NCI-H1694 (cell line): ENCODE results near the gene ARHGEF35.
"Not testable (repeated sequence)": the region's sequence is repeated elsewhere in the genome, so short reads cannot be mapped to it uniquely, and the experiment has no call there.

Experiments used
- DNase-seq: peaks from one replicate; lab custom pipeline; 2025; lab: John Stamatoyannopoulos, UW

ARHGEF35 gene

DNA sequence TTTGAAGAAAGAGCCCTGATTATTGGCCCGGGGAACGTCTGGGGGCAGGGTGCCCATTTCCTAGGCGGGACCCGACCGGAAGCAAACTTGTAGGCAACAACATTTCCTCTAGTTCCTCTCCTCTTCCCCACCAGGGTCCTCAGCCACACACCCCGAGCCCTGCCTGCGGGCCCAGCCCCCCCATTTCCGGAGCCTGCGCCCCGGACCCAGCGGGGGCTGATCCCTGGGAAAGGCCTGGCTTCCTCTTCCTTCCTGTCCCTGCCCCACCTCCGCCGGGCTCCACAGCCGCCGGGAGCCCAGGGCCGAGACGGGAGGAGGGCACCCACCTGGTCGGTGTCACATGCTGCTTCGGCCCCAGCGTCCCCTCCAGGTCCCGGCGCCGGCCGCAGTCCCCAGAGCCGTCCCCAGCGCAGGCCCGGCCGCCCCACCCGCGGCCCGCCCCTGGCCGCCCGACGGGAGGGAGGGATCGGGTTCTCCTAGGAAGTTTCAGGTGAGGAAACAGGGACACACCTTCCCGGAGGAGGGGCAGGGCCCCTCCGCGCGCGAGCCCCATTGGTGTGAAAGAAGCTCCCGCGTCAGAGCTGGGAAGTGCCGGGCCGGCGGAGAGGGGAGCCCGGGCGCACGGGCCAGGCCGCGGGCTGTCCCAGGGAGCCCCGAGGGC lies at the start of gene ARHGEF35:
Gene ARHGEF35, minus strand, starts transcription at position 622 of the 661 bp plus-strand sequence. CDS start 7,450 bp downstream, outside the sequence.
- not testable (repeated sequence) for DNase-seq

DNA sequence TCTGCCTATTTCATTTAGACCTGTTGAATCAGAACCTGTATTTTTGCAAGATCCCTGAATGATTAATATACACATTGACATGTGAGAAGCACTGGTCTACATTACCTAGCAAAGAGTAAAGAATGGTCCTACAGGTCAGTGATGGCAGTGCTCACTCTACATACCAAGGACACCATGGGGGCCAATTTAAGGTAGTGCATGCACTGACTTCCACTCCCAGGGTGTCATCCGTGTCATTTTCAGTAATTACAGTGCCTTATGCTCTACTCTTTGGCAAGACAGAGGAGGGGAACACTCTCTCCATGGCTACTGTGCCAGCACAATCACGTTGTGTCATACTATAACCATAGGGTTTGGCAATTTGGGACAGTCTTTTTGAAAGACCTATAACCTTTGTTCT lies 49.7 kb upstream of the ARHGEF35 start:
- DNase-seq = not testable (repeated sequence)

DNA sequence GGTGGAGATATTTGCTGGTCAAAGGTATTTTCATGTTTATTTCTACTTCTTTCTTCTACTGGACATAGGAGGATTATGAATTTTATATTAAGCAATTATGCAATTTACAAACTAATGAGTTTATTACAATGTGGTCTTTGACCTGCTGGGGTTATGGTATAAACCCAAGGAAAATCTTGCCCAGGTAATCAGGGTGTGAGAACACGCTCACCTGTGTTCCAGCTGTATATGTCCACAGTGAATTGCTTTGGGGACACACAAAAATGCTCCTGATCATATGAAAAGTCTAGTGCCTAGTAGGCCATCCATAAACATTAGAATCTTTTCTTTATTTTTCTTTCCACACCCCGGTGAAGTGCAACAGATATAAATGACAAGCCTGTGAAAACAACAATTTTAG lies 43.7 kb upstream of the ARHGEF35 start, which contains the start of gene OR2A42:
Gene OR2A42, minus strand, starts transcription at position 241 of the 400 bp plus-strand sequence. CDS start 6,762 bp downstream, outside the sequence.
- DNase-seq = not testable (repeated sequence)

DNA sequence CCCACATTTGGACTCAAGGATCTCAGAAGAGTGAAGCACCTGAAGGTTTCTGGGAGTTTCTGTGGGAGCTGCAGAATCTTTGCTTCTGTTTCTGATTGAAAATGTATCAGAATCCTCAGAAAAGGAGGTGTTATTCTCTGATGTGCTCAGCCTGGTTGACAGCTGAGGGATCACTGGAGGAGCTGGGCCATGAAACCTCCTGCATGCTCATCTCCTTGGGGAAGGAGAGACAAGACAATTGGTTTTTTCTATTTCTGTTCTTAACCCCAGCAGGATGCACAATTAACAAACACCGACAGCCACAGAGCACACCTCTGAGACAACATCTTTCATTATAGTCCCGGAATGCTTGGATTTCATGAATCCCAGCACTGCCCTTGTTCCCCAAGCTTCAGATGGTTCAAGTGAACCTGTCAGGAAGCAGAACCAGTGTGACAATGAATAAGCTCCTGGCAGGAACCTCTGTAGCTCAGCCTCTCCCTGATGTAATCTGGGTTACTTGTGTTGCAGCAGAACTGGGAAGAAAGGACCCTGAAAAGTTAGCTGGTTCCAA lies 43.0 kb upstream of the ARHGEF35 start:
- not testable (repeated sequence) for DNase-seq

DNA sequence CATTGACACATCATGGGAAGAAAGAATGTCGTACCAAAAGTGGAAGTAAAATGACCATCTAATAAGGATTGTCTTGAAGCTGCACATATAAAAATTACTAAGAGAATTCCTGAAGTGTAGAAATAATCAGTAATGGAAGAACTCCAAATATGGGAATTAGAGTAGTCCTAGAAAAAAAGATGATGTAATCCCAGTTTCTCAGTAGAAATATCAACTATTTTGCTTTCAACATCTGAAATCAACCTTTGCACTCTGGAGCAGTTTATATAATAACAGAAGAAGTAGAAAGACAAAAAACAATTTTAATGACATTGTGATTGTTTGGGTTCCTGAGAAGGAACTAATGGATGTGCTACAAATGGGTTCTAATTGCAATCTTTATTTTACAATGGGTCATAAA lies 37.4 kb upstream of the ARHGEF35 start:
- not testable (repeated sequence) for DNase-seq

DNA sequence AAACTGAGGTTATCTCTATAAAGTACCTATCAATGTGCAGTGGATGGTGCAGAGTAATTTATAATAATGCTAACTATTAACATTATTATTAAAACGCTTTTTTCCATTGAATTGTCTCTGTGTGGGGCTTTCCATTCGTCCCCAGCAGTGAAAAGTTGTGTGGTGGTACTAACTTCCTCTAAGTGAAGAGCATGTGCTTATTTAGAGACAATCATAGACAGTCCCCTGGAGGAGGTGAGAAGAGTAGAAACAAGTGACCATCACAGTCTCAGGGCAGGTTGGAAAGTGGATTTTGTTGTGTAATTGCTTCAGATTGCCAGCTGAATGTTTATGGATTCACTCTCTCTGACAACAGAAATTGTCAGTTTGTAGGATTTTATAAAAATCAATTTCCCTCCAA lies 35.4 kb upstream of the ARHGEF35 start:
- DNase-seq = not testable (repeated sequence)

DNA sequence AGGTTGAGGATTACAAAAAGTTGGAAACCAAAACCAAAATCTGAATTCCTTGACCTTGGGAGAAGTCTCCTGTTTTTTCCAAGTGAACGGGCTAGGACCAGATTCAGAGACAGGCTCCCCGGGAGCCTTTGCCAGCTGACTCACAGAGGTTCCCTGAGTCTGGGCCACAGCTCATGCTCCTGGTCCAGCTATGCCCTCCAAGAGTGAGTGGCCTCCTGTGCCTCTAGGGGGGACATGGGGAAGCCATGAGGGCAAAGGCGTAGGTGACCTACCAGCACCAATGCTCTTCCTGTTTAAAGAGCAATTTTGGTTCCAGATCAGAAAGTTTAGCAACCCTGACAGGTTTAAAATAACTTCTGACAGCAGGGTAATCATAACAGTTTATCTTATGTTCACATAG lies 33.2 kb upstream of the ARHGEF35 start:
- not testable (repeated sequence) for DNase-seq

DNA sequence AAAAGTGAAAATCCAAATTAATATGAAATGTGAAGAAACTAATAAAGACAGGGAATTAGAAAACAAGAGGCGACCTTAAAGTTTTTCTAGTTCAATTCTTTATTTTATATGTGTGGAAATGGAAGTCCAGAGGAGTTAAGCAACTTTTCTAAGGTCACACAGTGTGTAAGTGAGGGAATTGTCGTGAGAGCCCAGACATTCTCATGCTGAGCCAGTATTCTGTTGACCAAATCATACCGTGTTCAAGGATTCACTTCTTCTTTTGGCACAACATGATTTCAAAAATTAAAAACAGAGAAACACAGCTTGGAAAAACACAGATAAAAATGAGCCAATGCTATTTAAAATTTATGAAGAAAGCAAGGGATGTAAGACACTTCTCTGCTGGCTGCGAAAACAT lies 31.2 kb upstream of the ARHGEF35 start:
- not testable (repeated sequence) for DNase-seq

DNA sequence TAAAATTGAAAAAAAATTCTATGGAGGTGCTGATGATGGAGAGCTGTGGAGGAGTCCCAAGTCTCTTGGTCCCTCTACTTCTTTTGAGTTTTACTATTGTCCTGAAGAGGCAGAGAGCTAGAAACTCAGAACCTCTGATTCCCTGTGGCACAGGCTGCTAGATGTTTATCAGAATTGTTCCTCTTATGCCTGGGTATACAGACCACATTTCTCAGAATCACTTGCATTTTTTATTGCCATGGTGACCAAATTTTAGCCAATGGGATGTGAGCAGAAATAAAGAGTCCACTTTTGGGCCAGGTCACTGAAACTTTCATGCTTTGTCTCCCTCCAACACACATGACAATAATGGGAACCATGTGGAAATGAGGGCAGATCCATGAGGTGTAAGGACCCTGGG lies 28.0 kb upstream of the ARHGEF35 start:
- DNase-seq = not testable (repeated sequence)

DNA sequence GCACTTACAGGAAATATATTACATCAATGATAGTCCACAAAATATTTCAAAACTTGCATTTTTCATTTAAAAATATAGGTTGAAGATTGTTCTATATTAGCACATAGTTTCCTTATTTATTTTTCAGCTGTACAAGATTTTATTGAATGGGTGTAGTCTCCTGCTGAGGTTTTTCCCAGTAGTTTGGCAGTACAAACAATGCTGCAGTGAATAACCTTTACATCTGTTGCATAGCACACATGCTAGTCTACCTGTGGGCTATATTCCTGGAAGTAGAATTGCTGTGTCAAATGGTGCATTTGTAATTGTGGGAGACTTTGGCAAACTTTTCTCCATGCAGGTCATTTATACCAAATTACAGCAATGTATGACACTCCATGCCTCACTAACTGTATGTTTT lies 24.9 kb upstream of the ARHGEF35 start:
- DNase-seq = not testable (repeated sequence)

DNA sequence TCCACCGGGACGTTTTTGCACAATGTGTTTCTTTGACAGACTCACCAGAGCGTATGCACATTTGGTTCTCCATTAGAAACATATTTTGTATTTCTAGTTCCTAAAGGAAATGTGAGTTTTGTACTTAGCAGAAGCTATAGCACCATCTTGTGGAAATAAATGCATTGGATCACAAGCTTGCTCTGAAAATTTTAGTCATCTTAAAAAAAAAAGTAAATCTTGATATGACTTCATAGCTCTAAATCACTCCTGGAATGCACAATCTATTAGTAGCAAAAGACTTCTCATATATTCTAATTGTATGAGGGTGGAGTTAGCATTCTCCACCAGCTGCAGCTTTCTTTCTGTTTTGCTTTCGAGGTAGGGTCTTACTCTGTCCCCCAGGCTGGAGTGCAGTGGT lies 23.5 kb upstream of the ARHGEF35 start:
- DNase-seq = not testable (repeated sequence)

DNA sequence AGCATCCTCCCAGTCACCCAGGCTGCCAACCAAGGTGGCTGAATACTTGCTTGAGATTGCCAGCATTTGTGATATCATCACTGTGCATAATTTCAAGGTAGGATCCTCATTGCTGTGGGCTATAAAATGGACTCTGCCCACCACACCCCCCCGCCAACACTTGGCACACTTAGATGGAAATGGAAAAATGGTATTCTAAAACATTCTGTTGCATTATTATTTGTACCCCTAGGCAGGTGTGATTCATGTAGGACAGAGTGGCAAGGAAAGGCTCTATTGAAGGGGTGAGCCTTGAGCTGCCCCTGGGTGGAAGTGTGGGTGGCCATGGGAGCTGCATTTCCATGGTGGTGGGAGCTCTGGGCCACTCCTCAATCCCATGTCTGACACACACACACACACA lies 22.9 kb upstream of the ARHGEF35 start:
- not testable (repeated sequence) for DNase-seq

DNA sequence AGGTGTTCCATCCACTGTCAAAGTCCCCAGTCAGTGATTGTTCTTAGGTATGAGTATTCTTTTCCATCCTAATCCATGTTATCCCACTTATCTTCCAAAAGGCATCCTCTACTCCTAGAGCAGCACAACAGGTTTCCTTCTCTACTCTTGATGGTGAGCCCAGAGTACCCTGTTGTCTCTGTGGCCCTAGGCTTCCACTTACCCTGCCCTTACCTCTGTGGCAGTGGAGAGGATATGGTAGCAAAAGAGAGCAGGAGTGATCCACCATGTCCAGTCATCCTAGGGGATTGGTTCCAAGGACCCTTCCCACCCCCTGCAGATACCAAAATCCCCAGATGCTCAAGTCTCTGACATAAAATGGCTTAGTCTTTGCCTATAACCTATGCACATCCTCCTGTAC lies 21.6 kb upstream of the ARHGEF35 start:
- DNase-seq = not testable (repeated sequence)

DNA sequence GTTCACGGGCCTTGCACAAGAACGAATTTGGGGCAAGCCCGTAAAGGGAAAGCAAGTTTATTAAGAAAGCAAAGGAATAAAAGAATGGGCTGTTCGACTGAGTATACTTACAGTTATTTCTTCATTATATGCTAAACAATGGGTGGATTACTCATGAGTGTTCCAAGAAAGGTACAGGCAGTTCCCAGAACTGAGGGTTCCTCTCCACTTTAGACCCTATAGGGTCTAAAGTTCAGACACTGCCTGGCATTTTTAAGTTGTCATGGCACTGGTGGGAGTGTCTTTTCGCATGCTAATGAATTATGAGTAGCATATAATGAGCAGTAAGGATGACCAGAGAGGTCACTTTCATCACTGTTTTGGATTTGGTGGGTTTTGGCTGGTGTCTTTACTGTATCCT lies 9.7 kb upstream of the ARHGEF35 start:
- not testable (repeated sequence) for DNase-seq

DNA sequence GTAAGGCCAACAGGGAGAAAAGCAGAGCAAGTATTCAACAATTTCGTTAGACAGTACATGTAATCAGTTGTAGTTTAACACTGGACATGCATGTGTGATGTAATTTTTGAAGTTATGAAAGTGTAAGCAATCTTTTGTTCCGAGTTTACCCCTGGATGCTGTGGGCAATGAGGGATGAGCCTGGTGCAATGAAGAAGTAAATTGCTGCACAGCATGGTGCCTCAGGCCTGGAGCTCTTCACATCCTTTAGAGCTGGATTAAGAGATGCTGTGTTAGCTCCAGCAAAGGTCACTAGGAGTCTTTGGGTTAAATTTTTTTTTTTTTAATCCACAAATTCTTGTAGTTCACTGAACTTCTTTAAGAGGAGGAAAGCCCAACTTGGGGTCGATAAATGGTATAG lies 7.5 kb upstream of the ARHGEF35 start:
- DNase-seq = not testable (repeated sequence)

DNA sequence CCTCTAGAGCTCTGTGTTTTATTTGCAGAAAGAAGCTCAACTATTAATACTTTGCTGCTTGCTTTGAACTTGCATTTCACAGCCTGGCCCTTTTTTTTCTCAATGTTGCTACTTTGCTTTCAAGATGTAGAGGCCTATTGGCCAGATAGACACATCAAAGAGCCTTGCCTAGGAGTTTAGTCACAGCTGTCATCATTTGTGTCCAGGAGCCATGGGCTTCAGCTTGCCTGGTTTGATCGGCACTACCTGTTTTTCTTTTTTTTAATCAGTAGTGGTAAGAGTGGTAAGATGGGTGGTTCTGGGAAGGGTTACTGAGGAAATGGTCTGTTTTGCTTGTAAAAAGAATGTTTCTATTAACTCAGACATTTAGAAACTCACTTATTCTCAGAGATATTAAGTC lies 6.3 kb upstream of the ARHGEF35 start:
- DNase-seq = not testable (repeated sequence)

DNA sequence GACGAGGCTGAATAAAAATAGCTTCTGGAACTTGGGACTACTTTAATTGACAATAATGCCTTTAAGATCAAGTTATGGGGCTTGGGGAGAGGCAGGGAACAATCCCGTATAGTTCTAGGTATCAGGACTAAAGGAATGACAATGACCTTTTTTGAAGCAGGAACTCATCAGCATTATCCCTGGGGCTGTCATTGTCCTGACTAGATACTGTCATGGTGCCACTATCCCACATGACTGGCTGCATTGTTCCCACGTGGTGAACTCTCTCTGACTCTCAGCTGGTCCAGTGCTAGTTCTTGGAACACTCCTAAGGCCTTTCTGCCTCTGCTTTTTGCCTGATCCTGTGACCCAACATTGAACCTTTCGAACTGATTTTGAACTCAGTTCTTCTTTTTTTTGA lies 3.3 kb upstream of the ARHGEF35 start:
- DNase-seq = not testable (repeated sequence)

DNA sequence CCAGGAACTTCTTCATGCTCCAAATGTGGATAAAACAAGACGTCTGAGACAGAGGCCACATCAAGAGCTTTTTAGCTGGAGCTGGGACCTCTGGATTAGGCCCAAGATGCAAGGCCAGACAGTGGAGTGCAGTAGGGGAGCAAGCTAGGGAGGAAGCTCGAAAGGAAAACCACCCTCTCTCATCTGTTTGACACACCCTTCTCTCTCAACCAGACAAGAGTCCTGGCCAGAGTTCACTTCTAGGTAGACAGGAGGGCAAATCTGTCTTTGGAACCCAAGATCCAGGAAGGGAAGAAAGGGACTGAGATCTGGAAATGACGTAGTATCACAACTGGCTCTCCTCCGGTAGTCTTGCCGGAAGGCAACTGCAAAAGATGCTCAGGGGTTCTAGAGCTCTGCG lies 1.2 kb downstream of the ARHGEF35 start:
- DNase-seq = not testable (repeated sequence)

DNA sequence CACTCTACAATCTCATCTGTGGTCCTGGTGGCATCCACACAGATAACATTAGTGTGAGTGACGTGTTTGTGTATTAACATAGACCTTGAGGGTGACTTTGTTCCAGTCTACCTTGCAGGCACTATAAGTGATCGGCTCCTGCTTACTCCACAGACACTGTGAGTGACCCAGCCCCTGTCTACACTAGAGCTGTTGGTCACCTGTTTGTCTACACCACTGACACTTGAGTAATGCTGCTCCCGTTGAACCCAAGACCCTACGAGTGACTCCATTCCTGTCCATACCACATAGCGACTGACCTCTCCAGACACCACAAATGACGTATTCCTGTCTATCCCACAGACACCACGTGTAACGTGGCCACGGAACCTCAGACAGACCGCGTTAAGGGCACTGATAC lies 1.9 kb downstream of the ARHGEF35 start:
- not testable (repeated sequence) for DNase-seq

DNA sequence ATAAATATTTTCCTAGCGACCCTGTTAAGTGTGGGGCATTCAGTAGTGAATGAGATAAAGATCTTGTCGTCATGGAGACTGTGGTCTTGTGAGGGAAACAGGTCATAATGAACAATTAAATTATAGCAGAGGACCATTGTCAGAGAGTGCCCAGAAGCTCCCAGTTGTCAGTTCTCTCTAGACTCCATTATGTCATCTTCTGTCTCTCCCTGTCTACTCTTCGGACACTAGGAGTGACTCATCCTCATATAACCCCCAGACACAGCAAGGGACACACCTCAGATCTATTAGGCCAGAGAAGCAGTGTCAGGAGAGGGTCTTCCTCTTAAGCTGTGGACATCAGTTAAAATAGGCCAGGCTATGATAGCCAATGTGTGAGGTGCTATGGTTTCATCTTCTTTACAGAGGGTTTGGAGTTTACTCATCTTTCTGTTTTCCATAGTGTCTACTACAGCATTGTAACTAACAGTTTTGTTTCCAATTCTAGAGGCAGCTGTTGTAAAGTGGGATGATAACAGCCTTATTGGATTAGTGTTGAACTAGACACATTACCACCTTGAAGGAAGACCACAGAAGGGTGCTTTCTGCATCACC lies 7.0 kb downstream of the ARHGEF35 start:
- not testable (repeated sequence) for DNase-seq

DNA sequence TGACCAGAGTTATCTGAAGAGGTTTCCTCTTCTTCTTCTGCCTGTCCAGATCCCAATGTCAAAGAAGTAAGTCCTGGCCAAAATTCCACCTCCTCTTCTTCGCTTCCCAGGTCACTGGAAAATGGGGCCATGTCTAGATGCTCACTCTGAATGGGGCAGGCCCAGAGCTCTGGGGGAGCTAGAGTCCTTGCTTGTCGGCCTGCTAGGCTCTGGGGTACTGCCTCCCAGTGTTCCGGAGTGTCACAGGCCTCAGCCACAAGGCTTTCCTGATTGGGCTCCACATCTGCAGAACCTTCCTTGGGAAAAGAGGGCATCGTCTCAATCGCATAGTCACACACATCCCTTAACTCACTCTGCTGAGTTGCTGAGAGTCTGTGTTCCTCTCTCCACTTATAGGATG lies 7.8 kb downstream of the ARHGEF35 start:
- not testable (repeated sequence) for DNase-seq

DNA sequence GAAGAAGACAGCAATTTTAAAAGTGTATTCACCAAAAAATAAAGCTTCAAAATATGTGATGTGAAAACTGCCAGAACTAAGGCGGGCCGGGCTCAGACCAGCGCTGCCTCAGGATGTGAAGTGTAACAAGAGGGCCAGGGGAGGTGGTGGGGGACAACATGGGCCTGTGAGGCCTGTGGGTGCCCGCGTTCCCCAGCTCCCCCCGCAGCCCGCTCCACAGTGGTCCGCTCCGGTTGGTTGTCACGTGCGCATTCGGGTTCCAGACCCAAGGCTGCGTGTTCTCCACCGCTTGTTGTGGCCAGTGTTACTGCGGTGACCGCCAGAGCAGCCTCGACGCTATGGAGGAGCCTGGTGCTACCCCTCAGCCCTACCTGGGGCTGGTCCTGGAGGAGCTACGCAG lies 12.5 kb downstream of the ARHGEF35 start, which contains the start of gene CTAGE4:
Gene CTAGE4, plus strand, starts transcription at position 301 of the 400 bp plus-strand sequence. Its CDS starts 38 bp downstream, at position 339.
- DNase-seq = not testable (repeated sequence)

DNA sequence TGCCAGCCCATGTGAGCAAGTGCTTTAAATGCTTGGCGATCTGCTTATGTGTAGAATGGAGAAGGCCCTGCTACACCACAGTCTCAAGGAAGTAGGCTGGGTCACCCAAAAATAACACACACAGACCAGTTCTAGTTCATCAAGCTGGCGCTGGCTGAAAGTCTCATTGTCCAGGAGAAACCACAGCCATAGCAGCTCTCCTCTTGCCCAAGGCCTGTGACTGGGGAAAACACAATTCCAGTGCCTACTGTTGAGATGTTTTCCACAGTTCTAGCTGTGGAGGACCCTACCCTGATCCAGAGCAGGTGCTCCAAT lies 16.5 kb downstream of the ARHGEF35 start:
- not testable (repeated sequence) for DNase-seq
